Neural cell (in vitro differentiated cells): ENCODE measurements around the gene BBOF1. TPM values are rescaled to one million over a fixed set of nuclear protein-coding genes. Genes with fewer than 3 reads are reported as not detected.

Experiments
- H2AFZ ChIP-seq: fragments of 200-600, 300-800 bp; sonication (generic), shearing (Covaris generic); 2 replicates; pipeline ENCODE4 v1.6.0; 2014; ENCODE audit warnings: low read depth, mild to moderate bottlenecking, antibody characterized with exemption, low read length, moderate library complexity
- H3F3A ChIP-seq: fragments of 200-600 bp; shearing (Covaris generic); 2 replicates; pipeline ENCODE4 v1.6.1; 2016; ENCODE audit warnings: mild to moderate bottlenecking, moderate library complexity, mixed read lengths, antibody characterized with exemption, low read length; ENCODE audit not compliant: insufficient read depth, poor library complexity, severe bottlenecking
- H3K27ac ChIP-seq: fragments of 200-600, 300-800 bp; sonication (generic), shearing (Covaris generic); 2 replicates; pipeline ENCODE4 v1.5.1; 2014; ENCODE audit warnings: mild to moderate bottlenecking, low read length, moderate library complexity
- H3K27me3 ChIP-seq: fragments of 300-800, 200-600 bp; sonication (generic), shearing (Covaris generic); 2 replicates; pipeline ENCODE4 v1.6.0; 2014; ENCODE audit warnings: mild to moderate bottlenecking, low read depth, low read length, moderate library complexity; ENCODE audit not compliant: insufficient read depth
- H3K36me3 ChIP-seq: fragments of 300-800, 200-600 bp; sonication (generic), shearing (Covaris generic); 2 replicates; pipeline ENCODE4 v1.5.1; 2014; ENCODE audit warnings: mild to moderate bottlenecking, antibody characterized with exemption, low read length, moderate library complexity; ENCODE audit not compliant: insufficient read depth
- H3K4me2 ChIP-seq: fragments of 300-800, 200-600 bp; sonication (generic), shearing (Covaris generic); 2 replicates; pipeline ENCODE4 v1.6.0; 2014; ENCODE audit warnings: mild to moderate bottlenecking, low read length
- H3K4me3 ChIP-seq: fragments of 300-800, 200-600 bp; sonication (generic), shearing (Covaris generic); 2 replicates; pipeline ENCODE4 v1.5.1; 2014; ENCODE audit warnings: mild to moderate bottlenecking, low read length, moderate library complexity
- H3K79me2 ChIP-seq: fragments of 200-600 bp; shearing (Covaris generic); replicated peaks from 2 replicates; pipeline ENCODE4 v1.6.0; 2014; ENCODE audit warnings: mild to moderate bottlenecking, low read length, moderate library complexity; ENCODE audit not compliant: insufficient read depth
- H3K9ac ChIP-seq: fragments of 300-800, 200-600 bp; sonication (generic), shearing (Covaris generic); 2 replicates; pipeline ENCODE4 v1.6.1; 2016; ENCODE audit warnings: mild to moderate bottlenecking, low read length, mixed read lengths
- H3K9me2 ChIP-seq: fragments of 200-600 bp; shearing (Covaris generic); 2 replicates; pipeline ENCODE4 v1.6.1; 2016; ENCODE audit warnings: mild to moderate bottlenecking, low read length, mixed read lengths; ENCODE audit not compliant: insufficient read depth
- H3K9me3 ChIP-seq: fragments of 200-600, 300-800 bp; sonication (generic), shearing (Covaris generic); 2 replicates; pipeline ENCODE4 v1.6.1; 2016; ENCODE audit warnings: mild to moderate bottlenecking, mixed run types, low read length, moderate library complexity, mixed read lengths
- H4K20me1 ChIP-seq: fragments of 200-600 bp; shearing (Covaris generic); 2 replicates; pipeline ENCODE4 v1.6.1; 2016; ENCODE audit warnings: mild to moderate bottlenecking, mixed run types; ENCODE audit not compliant: insufficient read depth
- EP300 ChIP-seq: fragments of 450-650 bp; conservative IDR thresholded peaks from 2 replicates; pipeline ENCODE4 v1.6.1; 2014; ENCODE audit warnings: antibody characterized with exemption, mild to moderate bottlenecking, moderate library complexity; ENCODE audit not compliant: poor library complexity, severe bottlenecking
- EZH2 ChIP-seq: fragments of 200-600, 300-800 bp; shearing (Covaris generic), sonication (generic); IDR thresholded peaks from 2 replicates; pipeline ENCODE4 v1.6.1; 2014; ENCODE audit warnings: antibody characterized with exemption, low read length, borderline replicate concordance, mild to moderate bottlenecking; ENCODE audit not compliant: insufficient read depth, poor library complexity, severe bottlenecking
- MXI1 ChIP-seq: fragments of 450-650 bp; conservative IDR thresholded peaks from 2 replicates; pipeline ENCODE4 v1.6.1; 2014; ENCODE audit warnings: antibody characterized with exemption, mild to moderate bottlenecking; ENCODE audit not compliant: poor library complexity, severe bottlenecking
- POLR2AphosphoS5 ChIP-seq: IDR thresholded peaks from 2 replicates; pipeline ENCODE4 v1.6.1; 2012
- RAD21 ChIP-seq: fragments of 450-650 bp; conservative IDR thresholded peaks from 2 replicates; pipeline ENCODE4 v1.6.1; 2014; ENCODE audit warnings: antibody characterized with exemption, mild to moderate bottlenecking, moderate library complexity
- SMC3 ChIP-seq: fragments of 450-650 bp; conservative IDR thresholded peaks from 2 replicates; pipeline ENCODE4 v1.6.1; 2014; ENCODE audit warnings: antibody characterized with exemption, mild to moderate bottlenecking, moderate library complexity; ENCODE audit not compliant: poor library complexity
- TAF1 ChIP-seq: IDR thresholded peaks from 2 replicates; pipeline ENCODE4 v1.6.1; 2012; ENCODE audit warnings: low read depth
- polyA plus RNA-seq: library from polyadenylated mRNA; depleted of rRNA; stranded (reverse); fragments of >200 nt; gene quantifications from 2 replicates; pipeline ENCODE4 v1.2.3, GENCODE V29; 2014
- TF ChIP-seq, protein P1 (sequence below): fragments of 450-650 bp; IDR thresholded peaks from 2 replicates; pipeline ENCODE4 v1.5.1; 2014; ENCODE audit warnings: antibody characterized with exemption, mild to moderate bottlenecking, moderate library complexity; ENCODE audit not compliant: poor library complexity, severe bottlenecking
- TF ChIP-seq, protein P2 (sequence below): IDR thresholded peaks from 2 replicates; pipeline ENCODE4 v1.6.1; 2012; ENCODE audit warnings: borderline replicate concordance

BBOF1 gene
- polyA plus RNA-seq, 1 donor from 2014 or later: 51.4 TPM

DNA sequence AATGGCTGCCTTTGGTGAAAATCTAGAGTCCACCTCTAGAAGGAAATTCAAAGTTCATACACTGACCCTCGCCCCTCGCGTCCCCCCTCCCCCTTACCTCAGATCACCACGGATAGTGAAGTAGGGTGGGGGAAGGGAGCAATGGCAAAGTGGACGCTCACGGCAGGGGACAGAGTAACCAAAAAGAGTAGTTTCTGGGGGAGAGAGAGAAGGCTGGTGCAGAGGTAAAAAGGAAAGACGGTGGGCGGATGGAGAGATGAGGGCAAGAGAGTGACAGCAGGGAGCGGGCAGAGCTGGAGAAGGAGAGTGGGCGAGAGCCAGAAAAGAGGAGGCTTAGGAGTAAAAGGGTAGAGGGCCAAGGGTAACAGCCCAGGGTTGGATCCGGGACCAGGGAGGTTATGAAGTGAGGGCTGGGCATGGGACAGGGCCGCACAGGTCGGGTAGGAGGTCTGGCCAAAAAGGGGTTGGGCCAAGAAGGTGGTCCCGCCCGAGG, 64.7 kb downstream of the BBOF1 start:
- Histone ChIP-seq H3K9me3 (no peaks in the 10 kb centered on the region), H3K9me2 (no peaks in the 10 kb centered on the region), H3K4me3 (peak overlapping the region; percentile 79), H4K20me1 (no peaks in the 10 kb centered on the region), H3K4me2 (peak overlapping the region; percentile 95), H3K9ac (peak overlapping the region; percentile 77), H3K36me3 (no peaks in the 10 kb centered on the region), H3K27me3 (no peaks in the 10 kb centered on the region), H2AFZ (peak overlapping the region; percentile 47), H3K27ac (peak overlapping the region; percentile 46), H3K79me2 (peaks cover 24% of the 10 kb centered on the region), H3F3A (no peaks in the 10 kb centered on the region)
- no peak for TF ChIP-seq POLR2AphosphoS5
- TF ChIP-seq, protein P1, sequence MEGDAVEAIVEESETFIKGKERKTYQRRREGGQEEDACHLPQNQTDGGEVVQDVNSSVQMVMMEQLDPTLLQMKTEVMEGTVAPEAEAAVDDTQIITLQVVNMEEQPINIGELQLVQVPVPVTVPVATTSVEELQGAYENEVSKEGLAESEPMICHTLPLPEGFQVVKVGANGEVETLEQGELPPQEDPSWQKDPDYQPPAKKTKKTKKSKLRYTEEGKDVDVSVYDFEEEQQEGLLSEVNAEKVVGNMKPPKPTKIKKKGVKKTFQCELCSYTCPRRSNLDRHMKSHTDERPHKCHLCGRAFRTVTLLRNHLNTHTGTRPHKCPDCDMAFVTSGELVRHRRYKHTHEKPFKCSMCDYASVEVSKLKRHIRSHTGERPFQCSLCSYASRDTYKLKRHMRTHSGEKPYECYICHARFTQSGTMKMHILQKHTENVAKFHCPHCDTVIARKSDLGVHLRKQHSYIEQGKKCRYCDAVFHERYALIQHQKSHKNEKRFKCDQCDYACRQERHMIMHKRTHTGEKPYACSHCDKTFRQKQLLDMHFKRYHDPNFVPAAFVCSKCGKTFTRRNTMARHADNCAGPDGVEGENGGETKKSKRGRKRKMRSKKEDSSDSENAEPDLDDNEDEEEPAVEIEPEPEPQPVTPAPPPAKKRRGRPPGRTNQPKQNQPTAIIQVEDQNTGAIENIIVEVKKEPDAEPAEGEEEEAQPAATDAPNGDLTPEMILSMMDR: no peak
- TF ChIP-seq MXI1: no peak
- TF ChIP-seq EP300: no peak
- no peak for TF ChIP-seq EZH2
- no peak for TF ChIP-seq RAD21
- TF ChIP-seq TAF1: no peak
- TF ChIP-seq, protein P2, sequence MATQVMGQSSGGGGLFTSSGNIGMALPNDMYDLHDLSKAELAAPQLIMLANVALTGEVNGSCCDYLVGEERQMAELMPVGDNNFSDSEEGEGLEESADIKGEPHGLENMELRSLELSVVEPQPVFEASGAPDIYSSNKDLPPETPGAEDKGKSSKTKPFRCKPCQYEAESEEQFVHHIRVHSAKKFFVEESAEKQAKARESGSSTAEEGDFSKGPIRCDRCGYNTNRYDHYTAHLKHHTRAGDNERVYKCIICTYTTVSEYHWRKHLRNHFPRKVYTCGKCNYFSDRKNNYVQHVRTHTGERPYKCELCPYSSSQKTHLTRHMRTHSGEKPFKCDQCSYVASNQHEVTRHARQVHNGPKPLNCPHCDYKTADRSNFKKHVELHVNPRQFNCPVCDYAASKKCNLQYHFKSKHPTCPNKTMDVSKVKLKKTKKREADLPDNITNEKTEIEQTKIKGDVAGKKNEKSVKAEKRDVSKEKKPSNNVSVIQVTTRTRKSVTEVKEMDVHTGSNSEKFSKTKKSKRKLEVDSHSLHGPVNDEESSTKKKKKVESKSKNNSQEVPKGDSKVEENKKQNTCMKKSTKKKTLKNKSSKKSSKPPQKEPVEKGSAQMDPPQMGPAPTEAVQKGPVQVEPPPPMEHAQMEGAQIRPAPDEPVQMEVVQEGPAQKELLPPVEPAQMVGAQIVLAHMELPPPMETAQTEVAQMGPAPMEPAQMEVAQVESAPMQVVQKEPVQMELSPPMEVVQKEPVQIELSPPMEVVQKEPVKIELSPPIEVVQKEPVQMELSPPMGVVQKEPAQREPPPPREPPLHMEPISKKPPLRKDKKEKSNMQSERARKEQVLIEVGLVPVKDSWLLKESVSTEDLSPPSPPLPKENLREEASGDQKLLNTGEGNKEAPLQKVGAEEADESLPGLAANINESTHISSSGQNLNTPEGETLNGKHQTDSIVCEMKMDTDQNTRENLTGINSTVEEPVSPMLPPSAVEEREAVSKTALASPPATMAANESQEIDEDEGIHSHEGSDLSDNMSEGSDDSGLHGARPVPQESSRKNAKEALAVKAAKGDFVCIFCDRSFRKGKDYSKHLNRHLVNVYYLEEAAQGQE: no peak
- no peak for TF ChIP-seq SMC3

DNA sequence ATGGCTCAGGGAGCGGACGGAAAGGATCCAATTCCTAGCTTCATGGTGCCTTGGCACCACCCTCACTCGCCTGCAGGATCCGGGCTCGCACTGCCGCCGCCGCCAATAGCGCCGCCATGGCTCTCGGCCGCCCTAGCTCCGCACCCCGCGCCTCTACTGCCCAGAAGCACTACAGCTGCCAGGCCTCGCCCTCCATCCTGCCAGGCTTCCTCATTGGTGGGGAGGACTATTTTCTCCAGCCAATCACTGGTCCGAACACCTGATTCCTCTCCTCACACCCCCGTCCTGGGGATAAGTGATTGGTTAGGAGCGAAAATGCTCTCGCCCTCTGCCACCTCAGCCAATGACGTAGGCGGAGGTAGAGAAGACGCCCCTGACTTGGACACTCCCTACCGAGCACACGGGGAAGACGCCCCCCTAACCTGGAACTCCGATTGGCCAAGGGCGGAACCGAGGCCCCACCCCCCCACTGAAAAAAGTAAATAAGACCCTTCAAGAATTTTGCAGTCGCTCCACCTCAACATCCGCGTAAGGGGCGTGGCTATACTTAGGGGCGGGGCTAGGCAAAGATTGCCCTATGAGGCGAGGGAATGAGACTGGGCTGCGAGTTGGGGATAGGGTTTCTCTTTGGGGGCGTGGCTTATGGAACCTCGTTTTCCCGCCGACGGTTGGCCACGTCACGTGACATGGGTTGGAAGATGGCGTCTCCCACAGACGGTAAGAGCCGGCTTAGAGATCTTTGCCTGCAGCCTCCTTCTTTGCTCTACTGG, 65.3 kb downstream of the BBOF1 start, which contains the start of the genes ALDH6A1 and LIN52:
TSS of gene ALDH6A1 (minus strand) at position 177 of the 770 bp plus-strand sequence. CDS start at position 118, 59 bp downstream.
TSS of gene LIN52 (plus strand) at position 680 of the 770 bp plus-strand sequence. CDS start at position 699, 19 bp downstream.
- Histone ChIP-seq H3K9ac (peak within 1 kb of the TSS; percentile 77), H3K36me3 (no peaks in the 10 kb centered on the region), H3K4me3 (peak within 1 kb of the TSS; percentile 79), H3K9me3 (no peaks in the 10 kb centered on the region), H3K79me2 (peaks cover 24% of the 10 kb centered on the region), H3K9me2 (no peaks in the 10 kb centered on the region), H3K4me2 (peak within 1 kb of the TSS; percentile 95), H4K20me1 (no peaks in the 10 kb centered on the region), H2AFZ (peak within 1 kb of the TSS; percentile 80), H3K27me3 (no peaks in the 10 kb centered on the region), H3K27ac (peak within 1 kb of the TSS; percentile 79), H3F3A (no peaks in the 10 kb centered on the region)
- TF ChIP-seq EZH2 (no peak), MXI1 (peak; percentile 78), POLR2AphosphoS5 (peak; percentile 84)
- TF ChIP-seq, protein P1: peak; percentile 51
- TF ChIP-seq, protein P2: peak; percentile 64
